Midbrain (tissue), 1 donor: ENCODE data around the gene L3MBTL3.
"Not testable (repeated sequence)": the region's sequence is repeated elsewhere in the genome, so short reads cannot be mapped to it uniquely, and the experiment has no call there.

Experiments used
- DNase-seq: peaks from one replicate; lab custom pipeline; 2025; lab: John Stamatoyannopoulos, UW

The L3MBTL3 gene

DNA sequence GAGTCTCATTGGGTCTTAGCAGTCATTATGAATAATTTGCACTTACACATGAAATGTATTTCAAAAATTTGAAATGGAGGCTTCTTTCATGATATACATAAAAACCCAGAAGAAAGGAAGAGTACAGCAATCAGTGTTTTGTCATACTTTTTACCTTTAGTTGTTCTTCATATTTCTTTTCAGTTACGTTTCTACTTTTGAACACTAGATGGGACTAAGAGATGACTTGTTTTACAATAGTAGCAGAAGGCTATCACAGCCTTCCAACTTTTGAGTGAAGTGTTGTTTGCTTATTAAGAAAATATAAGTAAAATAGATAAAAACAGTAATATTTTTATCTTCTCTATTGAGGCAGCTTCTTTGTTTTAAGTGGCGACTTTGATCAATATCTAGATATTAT lies 58.1 kb downstream of the L3MBTL3 start:
- DNase-seq: no peak

DNA sequence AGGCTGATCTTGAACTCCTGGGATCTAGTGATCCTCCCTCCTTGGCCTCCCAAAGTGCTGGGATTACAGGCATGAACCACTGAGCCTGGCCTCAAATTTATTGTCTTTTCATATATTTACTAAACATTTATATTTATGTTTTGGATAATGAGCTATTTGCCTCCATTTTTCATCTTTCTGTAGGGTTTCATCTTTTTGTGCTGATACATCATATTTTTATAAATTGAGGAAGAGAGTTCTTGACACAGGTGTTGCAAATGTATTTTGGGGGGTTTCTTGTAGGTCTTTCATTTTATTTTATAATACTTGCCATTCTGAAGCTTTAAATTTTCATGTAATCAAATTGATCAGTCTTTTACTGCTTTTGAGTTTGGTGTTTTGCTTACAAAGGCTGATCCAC lies 72.4 kb downstream of the L3MBTL3 start:
- no peak for DNase-seq

DNA sequence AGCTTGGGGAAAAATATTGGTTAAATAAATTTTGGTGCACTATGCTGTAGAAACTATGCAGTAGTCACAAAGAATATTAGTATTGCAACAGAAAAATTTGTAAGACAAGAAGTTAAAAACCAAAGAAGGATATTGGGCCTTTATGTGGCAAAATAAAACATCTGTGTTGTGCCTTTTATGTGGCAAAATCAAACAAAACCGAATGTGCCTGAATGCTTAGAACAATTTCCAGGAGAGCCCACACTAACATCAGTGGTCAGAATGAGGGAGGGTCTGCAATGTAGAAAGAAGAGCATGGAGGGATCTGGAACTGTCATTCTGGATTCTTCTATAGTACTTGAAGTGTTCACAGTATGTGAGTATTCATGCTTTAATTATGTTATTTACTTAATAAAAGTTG lies 75.2 kb downstream of the L3MBTL3 start:
- DNase-seq: no peak

DNA sequence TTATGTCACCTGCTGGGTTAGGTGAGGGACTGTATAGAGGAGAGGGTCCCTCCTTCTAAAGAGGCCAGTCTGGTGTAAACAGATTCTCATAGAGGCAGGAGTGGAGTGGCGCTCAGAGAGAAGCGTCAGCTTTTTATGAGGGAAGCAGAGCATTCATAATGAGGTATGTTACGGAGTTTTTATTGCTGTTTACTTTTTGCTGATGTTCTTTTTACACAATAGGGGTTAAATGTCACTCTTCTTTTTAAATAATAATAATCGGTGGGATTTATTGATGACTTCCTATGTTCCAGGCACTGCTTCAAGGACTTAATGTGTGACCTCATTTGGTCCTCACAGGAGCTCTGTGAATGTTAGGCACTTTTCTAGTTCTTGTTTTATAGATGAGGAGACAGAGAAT lies 79.9 kb downstream of the L3MBTL3 start:
- no peak for DNase-seq

DNA sequence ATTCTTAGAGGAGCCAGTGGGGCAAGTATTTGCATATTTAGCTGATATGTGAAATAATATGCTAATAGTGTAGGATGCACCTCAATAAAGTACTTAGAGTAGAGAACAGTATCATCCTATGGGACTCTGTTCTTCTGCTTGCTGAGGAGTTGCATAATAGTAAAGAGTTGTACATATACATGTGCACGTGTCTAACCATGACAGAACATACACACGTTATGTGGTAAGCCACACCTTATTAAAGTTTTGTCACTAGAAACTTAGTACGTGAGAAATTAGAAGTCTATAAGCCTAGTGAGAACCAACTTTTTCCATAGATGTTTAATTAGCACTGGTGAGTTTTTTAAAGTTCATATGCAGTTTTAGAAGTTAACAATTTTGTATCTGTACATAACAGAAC lies 80.7 kb downstream of the L3MBTL3 start:
- no peak for DNase-seq

DNA sequence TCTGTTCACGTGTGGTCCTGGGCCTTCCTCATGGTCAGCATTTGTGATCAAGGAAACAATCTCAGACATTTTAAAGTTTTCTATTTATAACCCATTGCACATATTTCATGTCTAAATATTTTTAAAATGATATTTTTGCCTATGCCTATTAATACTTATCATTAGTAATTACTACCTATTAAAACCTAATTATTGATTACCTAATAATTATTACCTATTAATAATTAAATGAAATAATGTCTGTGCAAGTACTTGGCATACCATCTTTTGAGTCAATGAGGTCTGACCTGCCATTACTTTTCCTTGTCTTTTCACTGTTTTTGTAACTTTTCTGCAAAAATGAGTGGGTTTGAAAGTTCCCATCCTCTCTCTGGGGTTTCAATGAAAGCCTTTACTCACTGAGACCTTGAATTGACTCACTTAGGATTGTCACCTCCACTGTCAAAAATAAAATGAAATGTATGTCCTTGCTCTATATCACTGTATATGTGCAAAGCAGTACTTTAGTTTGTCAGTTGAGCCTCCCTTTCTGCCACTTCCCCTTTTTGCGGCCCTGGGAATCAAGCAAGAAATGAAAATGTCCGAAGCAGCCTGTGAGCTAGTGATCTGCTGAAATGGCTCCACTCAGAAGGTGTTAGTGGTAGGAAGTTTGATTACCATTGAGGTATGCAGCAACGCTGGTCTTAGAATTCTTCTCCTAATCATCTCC lies 87.8 kb downstream of the L3MBTL3 start:
- DNase-seq: no peak

DNA sequence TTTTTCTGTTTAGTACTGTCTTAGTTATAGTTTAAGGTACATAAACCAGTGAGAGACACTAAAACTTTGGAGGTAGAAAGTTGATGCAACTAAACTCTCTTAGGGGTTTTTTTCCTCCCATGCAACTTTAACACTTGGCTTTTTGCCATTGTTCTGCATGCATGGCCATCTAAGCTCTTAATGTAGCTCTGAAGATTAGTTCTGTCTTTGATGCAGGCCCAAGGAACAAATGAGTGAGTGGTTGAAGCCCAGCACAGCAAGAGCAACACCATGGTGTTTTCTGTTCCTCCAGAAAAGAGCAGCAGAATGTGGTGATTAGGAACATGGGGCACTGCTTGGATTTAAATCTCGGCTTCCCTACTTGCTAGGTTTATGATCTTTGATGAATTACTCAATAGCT lies 89.3 kb downstream of the L3MBTL3 start:
- DNase-seq: no peak

DNA sequence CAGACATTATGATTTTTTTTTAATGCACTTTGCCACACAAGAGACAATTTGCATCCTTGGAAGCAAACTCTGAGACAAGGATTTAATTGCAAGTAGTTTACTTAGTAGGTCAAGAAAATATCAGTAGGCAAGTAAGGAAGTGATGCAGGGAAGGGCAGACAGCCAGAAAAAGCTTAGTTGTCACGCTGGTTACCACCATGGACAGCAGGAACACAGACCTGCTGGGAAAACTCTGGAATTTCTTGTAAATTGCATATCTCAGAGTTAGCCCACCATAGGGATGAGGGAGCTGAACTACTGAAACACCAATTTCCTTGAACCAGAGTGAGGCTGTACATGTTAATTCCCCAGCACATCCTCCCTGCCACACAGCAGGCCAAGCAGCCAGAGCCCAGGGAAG lies 92.7 kb downstream of the L3MBTL3 start:
- no peak for DNase-seq

DNA sequence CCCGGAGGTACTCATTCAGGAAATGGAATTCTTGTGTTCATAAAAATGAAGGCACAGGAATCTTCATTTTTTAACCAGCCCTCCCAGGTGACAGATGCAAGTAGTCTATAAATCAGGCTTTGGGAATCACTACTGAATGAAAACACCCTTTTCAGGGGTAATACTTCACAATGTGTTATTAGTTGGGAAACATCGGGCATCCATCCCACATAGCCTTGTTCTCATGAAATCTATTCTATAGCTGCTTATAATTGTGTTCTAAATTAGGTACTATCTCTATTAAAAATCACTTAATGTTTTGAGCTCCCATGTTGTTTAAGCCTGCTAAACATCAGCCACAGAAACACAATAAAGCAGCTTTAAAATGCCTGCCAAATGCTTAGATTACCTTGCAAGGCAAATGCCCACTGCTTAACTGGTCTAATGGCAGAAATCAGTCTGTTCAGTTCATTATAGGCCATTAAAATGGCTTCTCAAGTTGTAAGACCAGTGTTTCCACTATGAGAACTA lies 94.9 kb downstream of the L3MBTL3 start:
- DNase-seq: no peak

DNA sequence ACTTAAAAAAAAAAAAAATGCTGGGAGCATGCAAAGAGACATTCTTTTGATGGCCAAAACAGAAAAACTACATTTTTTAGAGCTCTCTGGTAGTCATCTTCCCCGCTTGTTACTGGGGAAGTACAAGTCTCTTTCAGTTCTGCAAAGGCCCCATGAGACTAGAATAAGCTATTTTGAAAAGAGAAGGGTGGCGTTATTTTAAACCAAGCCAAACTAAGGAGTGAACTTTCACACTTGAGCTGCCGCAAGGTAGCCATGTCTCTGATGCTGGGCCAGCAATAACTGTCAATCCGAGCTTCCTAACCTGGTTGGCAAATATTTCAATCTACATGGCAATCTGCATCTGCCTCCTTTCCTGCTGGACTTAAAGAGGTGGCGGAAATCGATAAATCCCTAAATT lies 96.7 kb downstream of the L3MBTL3 start:
- no peak for DNase-seq

DNA sequence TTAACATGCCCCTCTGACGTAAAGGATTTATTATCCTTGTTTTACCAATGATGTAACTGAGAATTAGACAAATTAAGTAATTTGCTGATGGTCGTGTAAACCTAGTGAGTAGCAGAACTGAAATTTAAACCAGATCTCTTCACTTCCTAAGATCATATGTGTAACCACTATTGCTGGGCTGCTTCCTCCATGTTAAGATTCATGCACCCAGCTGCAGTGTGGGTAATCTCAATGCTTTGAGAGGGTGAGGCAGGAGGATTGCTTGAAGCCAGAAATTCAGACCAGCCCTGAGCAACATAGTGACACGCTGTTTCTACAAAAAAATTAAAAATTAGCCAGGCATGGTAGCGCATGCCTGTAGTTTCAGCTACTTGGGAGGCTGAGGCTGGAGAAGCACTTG lies 97.9 kb downstream of the L3MBTL3 start:
- DNase-seq: no peak

DNA sequence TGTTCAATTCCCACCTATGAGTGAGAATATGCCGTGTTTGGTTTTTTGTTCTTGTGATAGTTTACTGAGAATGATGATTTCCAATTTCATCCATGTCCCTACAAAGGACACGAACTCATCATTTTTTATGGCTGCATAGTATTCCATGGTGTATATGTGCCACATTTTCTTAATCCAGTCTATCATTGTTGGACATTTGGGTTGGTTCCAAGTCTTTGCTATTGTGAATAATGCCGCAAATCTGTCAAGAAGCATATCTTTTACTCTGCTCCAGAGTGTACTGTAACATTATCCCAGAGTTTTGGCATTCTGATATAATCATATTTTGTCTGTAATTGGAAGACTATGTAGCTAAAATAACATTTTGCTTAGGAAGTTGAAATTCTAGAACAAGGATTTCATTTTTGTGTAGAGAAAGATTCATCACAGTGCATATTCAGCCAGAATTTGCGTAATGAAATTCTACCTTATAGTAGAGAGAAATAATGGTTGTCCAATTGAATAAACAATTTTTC lies 98.9 kb downstream of the L3MBTL3 start:
- DNase-seq: not testable (repeated sequence)

DNA sequence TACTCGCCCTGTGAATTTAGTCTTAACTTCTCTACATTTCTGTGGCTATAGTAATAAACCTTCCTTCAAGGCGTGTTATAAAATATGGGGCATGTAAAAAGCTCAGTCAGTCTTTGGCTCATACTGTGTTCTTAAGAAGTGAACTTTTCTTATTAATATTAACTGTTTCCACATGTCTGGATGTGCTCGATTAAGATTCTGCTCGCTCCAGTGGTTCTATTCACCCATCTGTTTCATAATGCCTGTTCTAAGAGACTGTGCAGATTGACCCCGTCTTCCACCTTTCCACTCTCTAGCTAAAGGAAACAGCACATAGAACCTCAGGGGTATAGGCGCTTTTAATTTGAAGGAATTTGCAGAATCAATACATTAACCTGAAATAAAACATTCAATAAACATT lies 99.9 kb downstream of the L3MBTL3 start:
- no peak for DNase-seq

DNA sequence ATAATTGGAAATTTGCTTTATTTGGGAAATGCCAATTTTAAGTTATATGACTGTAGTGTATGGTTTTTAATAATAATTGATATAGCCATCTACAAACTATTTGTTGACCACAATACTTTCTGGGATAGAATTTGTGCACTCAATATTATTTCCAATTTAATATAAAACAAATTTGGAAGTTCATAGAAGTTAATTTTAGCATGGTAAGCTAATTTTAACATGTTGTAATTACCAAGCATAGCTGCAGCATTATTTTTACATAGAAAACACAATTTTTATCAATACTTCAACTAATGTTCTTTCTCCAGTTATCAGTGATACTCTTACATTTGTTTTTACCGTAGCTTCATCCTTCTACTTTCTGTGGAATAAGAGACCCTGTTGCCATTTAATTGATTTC lies 100.8 kb downstream of the L3MBTL3 start:
- no peak for DNase-seq

DNA sequence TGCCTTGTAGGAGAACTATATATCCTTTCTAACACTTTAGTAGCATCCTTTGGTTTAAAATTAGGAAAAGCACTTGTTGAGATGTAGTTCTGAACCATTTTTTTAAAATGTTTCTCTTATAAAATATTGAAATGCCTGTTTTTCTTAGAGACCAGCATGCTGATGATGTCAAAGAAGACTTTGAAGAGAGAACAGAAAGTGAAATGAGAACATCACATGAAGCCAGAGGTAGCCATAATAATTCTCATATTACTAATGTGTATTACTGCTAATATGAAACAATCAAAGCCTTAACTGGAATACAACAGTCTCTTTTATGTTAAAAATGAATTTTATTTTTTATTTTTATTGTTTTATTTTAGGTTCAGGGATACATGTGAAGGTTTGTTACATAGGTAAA lies 102.3 kb downstream of the L3MBTL3 start:
- DNase-seq: no peak

DNA sequence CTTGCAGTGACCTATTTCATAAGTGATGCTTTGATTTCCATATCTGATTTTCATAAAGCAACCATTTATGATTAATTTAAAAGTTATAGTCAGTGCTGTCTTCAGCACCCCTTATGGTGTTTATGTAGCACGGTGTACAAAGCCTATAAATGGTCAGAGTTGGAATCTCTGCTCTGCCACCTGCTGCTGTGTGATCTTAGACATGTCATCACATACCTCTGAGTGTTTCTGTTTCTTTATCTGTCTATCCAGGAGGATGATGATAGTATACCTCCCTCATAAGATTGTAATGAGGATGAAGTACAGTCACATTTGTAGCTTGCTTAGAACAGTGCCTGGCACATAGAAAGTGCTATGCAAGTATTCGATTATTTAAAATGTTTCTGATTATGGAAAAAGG lies 103.9 kb downstream of the L3MBTL3 start:
- DNase-seq: no peak

DNA sequence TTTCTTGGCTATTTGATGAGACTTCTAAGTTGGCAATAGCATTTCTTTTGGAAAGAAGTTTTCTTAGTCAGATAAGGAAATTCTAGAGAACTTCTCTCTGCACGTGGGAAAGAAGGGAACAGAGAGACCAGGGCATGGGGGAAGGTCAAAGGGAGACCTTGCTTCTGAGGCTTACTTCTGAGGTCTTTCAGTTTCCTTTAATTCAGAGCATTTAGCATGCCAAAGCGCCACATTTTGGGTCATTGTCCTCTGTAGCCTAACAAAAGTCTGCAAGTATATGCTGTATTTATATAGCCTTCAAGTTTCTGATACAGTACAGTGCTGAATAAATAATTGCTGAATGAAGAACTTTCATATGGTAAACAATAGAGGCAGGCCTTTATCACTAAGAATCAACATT lies 108.8 kb downstream of the L3MBTL3 start:
- no peak for DNase-seq

DNA sequence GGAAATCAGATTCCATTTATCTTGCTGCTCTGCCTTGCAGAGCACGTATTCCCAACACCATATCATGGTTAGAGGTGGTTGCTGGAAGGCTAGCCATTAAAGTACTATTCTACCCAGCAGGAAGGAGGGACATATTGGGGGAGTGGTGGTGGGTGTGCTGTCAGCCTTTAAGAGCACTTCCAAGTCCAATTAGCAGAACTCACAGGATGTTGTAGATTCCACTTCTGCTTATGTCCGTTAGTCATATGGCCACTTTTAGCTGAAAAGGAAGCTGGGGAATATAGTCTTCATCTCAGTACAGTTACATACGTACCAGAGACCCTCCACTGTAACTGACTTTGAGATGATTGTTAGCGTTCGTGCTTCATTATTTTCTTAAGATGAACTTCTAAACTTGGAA lies 109.9 kb downstream of the L3MBTL3 start:
- no peak for DNase-seq

DNA sequence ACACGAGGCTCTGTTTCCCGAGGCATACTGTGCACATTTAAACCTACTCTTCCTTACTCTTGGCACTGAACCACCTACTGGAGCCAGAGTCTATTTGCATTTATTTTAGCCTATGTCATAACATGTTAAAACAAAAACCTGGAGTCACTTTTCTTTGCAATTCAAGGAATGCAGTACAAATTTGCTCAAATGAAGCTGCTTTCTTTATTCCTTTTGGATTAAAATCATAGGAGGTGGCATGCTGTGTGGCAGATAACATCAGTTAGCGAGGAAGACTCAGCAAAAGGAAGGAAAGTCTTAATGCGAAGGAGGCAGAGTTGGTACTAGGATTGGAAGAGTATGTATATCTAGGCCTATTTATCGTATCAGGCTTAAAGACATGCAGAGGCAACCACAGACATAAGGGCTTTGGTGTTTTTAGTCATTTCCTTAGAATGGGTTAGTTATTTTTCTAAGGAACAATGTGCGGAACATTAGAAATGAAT lies 111.4 kb downstream of the L3MBTL3 start:
- no peak for DNase-seq

DNA sequence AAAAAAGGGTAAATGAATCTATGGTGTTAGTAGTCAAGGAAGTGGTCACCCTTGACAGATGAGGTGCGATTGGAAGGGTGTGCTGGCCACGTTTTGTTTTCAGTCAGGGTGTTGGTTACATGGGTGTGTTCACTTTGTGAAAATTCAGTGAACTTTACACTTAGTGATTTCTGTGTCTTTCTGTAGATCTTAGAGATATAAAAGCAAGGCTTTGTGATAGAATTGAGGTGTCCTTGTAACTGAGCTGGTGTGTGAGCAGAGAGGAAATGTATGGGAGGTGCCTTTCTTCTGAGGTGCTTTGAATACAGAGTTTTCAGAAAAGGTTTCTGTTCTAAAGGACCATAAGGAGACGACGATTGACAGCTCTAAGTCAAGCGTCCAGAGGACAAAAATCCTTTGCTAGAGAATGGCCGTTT lies 113.9 kb downstream of the L3MBTL3 start:
- no peak for DNase-seq

DNA sequence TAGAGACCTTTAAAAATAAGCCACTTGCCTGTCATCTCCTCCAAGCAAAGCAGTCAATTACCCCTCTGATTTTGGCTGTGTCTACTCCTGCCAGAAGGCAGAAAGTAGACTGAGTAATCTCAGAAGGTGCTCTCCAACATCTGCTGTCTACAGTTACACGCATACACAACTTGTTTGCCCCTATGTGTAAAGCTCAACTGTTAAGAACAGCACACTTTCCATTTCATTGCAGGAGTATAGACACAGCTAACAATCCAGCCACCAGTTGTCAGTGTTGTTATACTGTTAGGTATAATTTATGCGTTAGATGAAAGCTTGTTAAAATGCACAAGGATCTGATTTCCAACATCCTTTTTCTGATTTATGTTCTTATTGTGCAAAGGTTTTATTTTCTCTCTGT lies 116.2 kb downstream of the L3MBTL3 start:
- DNase-seq: no peak

DNA sequence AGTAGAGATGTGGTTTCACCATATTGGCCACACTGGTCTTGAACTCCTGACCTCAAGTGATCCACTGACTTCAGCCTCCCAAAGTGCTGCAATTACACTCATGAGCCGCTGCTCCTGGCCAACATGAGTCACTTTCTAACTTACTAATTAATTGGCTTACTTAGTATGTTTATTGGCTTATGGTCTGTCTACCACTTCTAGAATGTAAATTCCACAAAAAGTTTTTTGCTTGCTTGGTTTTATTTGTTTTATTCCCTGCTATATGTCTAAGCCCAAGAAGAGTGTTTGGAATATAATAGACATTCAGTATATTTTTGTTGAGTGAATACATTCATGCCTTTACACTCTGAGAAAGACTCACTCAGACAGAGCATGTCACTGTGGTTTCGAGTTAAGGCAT lies 118.4 kb downstream of the L3MBTL3 start:
- DNase-seq: no peak

DNA sequence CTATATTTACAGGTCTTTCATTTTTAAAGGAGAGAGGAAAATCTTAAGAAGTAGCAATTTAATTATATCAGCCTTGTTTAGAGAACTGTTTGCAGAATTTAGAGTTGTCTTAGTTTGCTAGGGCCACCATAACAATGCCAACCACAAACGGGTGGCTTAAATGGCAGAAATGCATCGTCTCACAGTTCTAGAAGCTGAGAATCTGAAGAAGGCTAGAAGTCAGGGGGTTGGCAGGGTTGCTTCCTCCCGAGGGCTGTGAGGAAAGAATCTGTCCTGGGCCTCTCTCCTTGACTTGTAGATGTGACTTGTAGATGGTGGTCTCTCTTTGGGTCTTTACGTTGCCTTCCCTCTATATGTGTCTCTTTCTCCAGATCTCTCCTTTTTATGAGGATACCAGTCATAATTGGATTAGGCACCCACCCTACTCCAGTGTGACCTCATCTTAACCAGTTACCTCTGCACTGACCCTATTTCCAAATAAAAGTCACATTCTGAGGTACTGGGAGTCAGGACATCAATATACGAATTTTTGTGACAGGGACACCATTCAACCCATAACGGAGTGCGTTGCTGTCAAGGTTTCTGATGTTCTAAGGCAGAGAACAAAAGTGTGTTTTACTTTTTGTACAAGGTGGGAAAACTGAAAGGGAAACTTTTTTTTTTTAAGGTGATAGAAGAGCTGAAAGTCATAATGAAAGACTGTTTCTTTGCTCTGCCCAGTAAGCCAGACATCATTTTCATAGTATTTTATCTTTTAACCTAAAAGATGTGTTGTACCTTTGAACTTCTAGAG lies 119.9 kb downstream of the L3MBTL3 start:
- DNase-seq: no peak
